ENCODE results near the gene USP3. TPM values are rescaled to one million over a fixed set of nuclear protein-coding genes. Genes with fewer than 3 reads are reported as not detected.

The USP3 gene
- total RNA-seq, 4 donors from 2014 or later: 56.1 to 93.0 (median 73.7) TPM

- Histone ChIP-seq H3K4me1 (peaks cover 27 to 87% (median 46%) of the 10 kb centered on the region in 4 donors), H3K27me3 (no peaks in the 10 kb centered on the region), H3K4me3 (no peak overlapping the region), H3K9me3 (no peaks in the 10 kb centered on the region), H3K27ac (no peak overlapping the region), H3K36me3 (no peaks in the 10 kb centered on the region)
- intact Hi-C loops (cut with DNase I; ENCODE audit: low total_unique reads) (no loop called here), in situ Hi-C loops (cut with MboI; ENCODE audit: low pct_ligation_motif_present in 1 of 4, low pct_unique_long_range_greater_than_20kb in 1 of 4, low sequenced_read_pairs in 3 of 4) (no loop called here)
- 40 to 57% methylated on average over 1 to 3 of the region's 3 CpGs for WGBS, 2 donors (ENCODE audit: low coverage in 1 of 2)
- TF ChIP-seq POLR2AphosphoS5 (IDR thresholded peaks at IDR 0.05) (no peak), POLR2A (IDR thresholded peaks at IDR 0.05) (no peak), EP300 (IDR thresholded peaks at IDR 0.05; ENCODE audit: low read depth) (no peak)
- TF ChIP-seq, protein P1, sequence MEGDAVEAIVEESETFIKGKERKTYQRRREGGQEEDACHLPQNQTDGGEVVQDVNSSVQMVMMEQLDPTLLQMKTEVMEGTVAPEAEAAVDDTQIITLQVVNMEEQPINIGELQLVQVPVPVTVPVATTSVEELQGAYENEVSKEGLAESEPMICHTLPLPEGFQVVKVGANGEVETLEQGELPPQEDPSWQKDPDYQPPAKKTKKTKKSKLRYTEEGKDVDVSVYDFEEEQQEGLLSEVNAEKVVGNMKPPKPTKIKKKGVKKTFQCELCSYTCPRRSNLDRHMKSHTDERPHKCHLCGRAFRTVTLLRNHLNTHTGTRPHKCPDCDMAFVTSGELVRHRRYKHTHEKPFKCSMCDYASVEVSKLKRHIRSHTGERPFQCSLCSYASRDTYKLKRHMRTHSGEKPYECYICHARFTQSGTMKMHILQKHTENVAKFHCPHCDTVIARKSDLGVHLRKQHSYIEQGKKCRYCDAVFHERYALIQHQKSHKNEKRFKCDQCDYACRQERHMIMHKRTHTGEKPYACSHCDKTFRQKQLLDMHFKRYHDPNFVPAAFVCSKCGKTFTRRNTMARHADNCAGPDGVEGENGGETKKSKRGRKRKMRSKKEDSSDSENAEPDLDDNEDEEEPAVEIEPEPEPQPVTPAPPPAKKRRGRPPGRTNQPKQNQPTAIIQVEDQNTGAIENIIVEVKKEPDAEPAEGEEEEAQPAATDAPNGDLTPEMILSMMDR (IDR thresholded peaks at IDR 0.05): no peak
- DNase-seq: no peak
Measured at GRCh38 chr15:63522225-63522578, 17.8 kb downstream of the USP3 start.

GRCh38 chr15:63523306-63523990 lies 19.1 kb downstream of the USP3 start:
- in situ Hi-C loops (cut with MboI; ENCODE audit: low pct_ligation_motif_present in 1 of 4, low pct_unique_long_range_greater_than_20kb in 1 of 4, low sequenced_read_pairs in 3 of 4) (no loop called here), intact Hi-C loops (cut with DNase I; ENCODE audit: low total_unique reads) (no loop called here)
- Histone ChIP-seq H3K27me3 (no peaks in the 10 kb centered on the region), H3K4me3 (no peak overlapping the region), H3K27ac (peak overlapping the region in 2 of 4 donors; percentile 3 to 6), H3K36me3 (no peaks in the 10 kb centered on the region), H3K9me3 (no peaks in the 10 kb centered on the region), H3K4me1 (peaks cover 21 to 86% (median 40%) of the 10 kb centered on the region in 4 donors)
- 50 to 57% methylated on average over 3 to 4 of the region's 4 CpGs for WGBS, 2 donors (ENCODE audit: low coverage in 1 of 2)
- DNase-seq: no peak
- TF ChIP-seq, protein P1 (IDR thresholded peaks at IDR 0.05): no peak
- TF ChIP-seq POLR2AphosphoS5 (IDR thresholded peaks at IDR 0.05) (no peak), POLR2A (IDR thresholded peaks at IDR 0.05) (no peak), EP300 (IDR thresholded peaks at IDR 0.05; ENCODE audit: low read depth) (no peak)

DNA sequence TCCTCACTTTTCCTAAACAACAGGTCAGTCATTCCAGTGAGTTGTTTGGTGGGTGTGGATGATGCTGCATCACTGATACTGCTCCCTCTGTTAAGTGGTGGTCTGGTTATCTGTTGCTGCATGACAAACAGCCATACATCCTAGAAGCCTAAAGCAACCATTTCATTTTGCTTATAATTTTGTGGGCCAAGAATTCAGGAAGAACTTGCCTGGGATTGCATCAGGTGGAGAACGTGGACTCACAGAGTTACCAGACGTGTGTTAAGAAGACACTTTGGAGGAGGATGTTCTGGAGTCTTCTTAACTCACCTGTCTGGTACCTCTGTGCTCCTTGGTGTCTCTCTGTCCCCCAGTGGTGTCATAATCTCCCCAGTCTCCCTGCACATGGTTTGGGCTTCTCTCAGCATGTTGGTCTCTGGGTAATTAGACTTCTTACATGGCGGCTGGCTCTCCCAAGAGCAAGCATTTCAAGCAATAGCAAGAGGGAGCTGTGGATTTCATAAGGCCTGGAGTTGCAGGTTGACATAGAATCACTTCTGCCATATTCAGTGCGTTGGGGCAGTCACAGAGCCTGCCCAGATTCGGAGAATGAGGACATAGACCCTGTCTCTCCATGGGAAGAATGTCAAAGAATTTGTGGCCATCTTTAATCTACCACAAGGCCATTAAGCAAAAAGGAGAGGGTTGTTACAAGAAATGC lies 20.1 kb downstream of the USP3 start:
- Histone ChIP-seq H3K4me3 (no peak overlapping the region), H3K4me1 (peaks cover 21 to 83% (median 39%) of the 10 kb centered on the region in 4 donors), H3K27me3 (no peaks in the 10 kb centered on the region), H3K36me3 (no peaks in the 10 kb centered on the region), H3K27ac (no peak overlapping the region), H3K9me3 (no peaks in the 10 kb centered on the region)
- no peak for DNase-seq
- intact Hi-C loops (cut with DNase I; ENCODE audit: low total_unique reads): no loop called here
- TF ChIP-seq EP300 (IDR thresholded peaks at IDR 0.05; ENCODE audit: low read depth) (no peak), POLR2AphosphoS5 (IDR thresholded peaks at IDR 0.05) (no peak), POLR2A (IDR thresholded peaks at IDR 0.05) (no peak)
- TF ChIP-seq, protein P1 (IDR thresholded peaks at IDR 0.05): no peak
- WGBS, 2 donors (ENCODE audit: low coverage in 1 of 2): 60 to 98% methylated on average over 1 to 5 of the region's 5 CpGs
- in situ Hi-C loops (cut with MboI; ENCODE audit: low pct_ligation_motif_present in 1 of 4, low pct_unique_long_range_greater_than_20kb in 1 of 4, low sequenced_read_pairs in 3 of 4): no loop called here

- 81% methylated on average over 1 of the region's 1 CpG; no CpG with 5 or more reads in 1 of the 2 donors for WGBS, 2 donors (ENCODE audit: low coverage in 1 of 2)
- Histone ChIP-seq H3K9me3 (no peaks in the 10 kb centered on the region), H3K27ac (no peak overlapping the region), H3K27me3 (no peaks in the 10 kb centered on the region), H3K4me1 (peaks cover 21 to 74% (median 34%) of the 10 kb centered on the region in 4 donors), H3K36me3 (no peaks in the 10 kb centered on the region), H3K4me3 (no peak overlapping the region)
- TF ChIP-seq EP300 (IDR thresholded peaks at IDR 0.05; ENCODE audit: low read depth): no peak
- TF ChIP-seq, protein P1 (IDR thresholded peaks at IDR 0.05): no peak
- no peak for TF ChIP-seq POLR2AphosphoS5 (IDR thresholded peaks at IDR 0.05)
- TF ChIP-seq POLR2A (IDR thresholded peaks at IDR 0.05): no peak
- intact Hi-C loops (cut with DNase I; ENCODE audit: low total_unique reads): no loop called here
- in situ Hi-C loops (cut with MboI; ENCODE audit: low pct_ligation_motif_present in 1 of 4, low pct_unique_long_range_greater_than_20kb in 1 of 4, low sequenced_read_pairs in 3 of 4): no loop called here
- no peak for DNase-seq
Measured at GRCh38 chr15:63526401-63526800, 22.0 kb downstream of the USP3 start.

All from transverse colon (tissue), 4 donors.